B cell (primary cell): Measurements from ENCODE around the gene ERP44. TPM values are rescaled to one million over a fixed set of nuclear protein-coding genes. Genes with fewer than 3 reads are reported as not detected.

Experiments used
- ATAC-seq: fragments of 200-7000 bp; cut with Tn5 transposase; one replicate; pipeline ENCODE4 v1.10.0; 2021; ENCODE audit warnings: low read depth, mild to moderate bottlenecking, moderate number of reproducible peaks, moderate library complexity
- CTCF ChIA-PET: fragments of 350-600 bp; sonication (Branson Sonifier 250); formaldehyde crosslinking; loops from one replicate; lab custom pipeline; 2021; ENCODE audit warnings: antibody characterized with exemption, inconsistent platforms; lab: Charles Lee
- POLR2A ChIA-PET: fragments of 350-600 bp; sonication (Branson Sonifier 250); formaldehyde crosslinking; loops from one replicate; lab custom pipeline; 2021; ENCODE audit warnings: antibody characterized with exemption; lab: Charles Lee
- DNase-seq: peaks from one replicate; pipeline ENCODE4 v3.0.0; 2013
- H2AFZ ChIP-seq: 2 replicates; pipeline ENCODE4 v1.6.1; 2012; ENCODE audit warnings: mild to moderate bottlenecking, low read depth, low read length; ENCODE audit not compliant: insufficient read depth, poor library complexity, severe bottlenecking
- H3K27ac ChIP-seq, 2 donors: 1 replicate in 1 of 2; 2 replicates in 1 of 2; pipeline ENCODE4 v1.5.1; 2012 to 2013; ENCODE audit warnings: low read length in 2 of 2, mild to moderate bottlenecking in 2 of 2, moderate library complexity in 1 of 2
- H3K27me3 ChIP-seq, 4 experiments: fragments of 200-600 bp in 1 of 4; sonication (generic) in 1 of 4; replicated peaks in 1 of 4; 1 replicate in 2 of 4; 2 replicates in 2 of 4; pipeline versions ENCODE4 v1.6.1 to v1.7.0; 2013 to 2016; ENCODE audit warnings: low read length in 3 of 4, mild to moderate bottlenecking in 2 of 4, mixed read lengths in 1 of 4, moderate library complexity in 1 of 4; ENCODE audit not compliant: insufficient read depth in 4 of 4, control insufficient read depth in 3 of 4; ENCODE audit errors: control extremely low read depth in 1 of 4
- H3K36me3 ChIP-seq, 2 experiments: replicated peaks in 1 of 2; 1 replicate in 1 of 2; 2 replicates in 1 of 2; pipeline versions ENCODE4 v1.6.1 to v1.7.1; 2013; ENCODE audit warnings: low read length in 1 of 2; ENCODE audit not compliant: insufficient read depth in 2 of 2, control insufficient read depth in 1 of 2; ENCODE audit errors: control extremely low read depth in 1 of 2, extremely low read depth in 1 of 2
- H3K4me1 ChIP-seq, 2 donors: fragments of 200-600 bp in 1 of 2; sonication (generic) in 1 of 2; 1 replicate in 1 of 2; 2 replicates in 1 of 2; pipeline versions ENCODE4 v1.5.1 to v1.6.1; 2013 to 2017; ENCODE audit warnings: low read length in 2 of 2; ENCODE audit not compliant: control insufficient read depth in 2 of 2, insufficient read depth in 2 of 2
- H3K4me2 ChIP-seq: replicated peaks from 2 replicates; pipeline ENCODE3; 2012; ENCODE audit warnings: mild to moderate bottlenecking, low read depth, low read length; ENCODE audit not compliant: poor library complexity, severe bottlenecking
- H3K4me3 ChIP-seq, 5 experiments: fragments of 200-600 bp in 1 of 5; sonication (generic) in 1 of 5; 1 replicate in 3 of 5; 2 replicates in 2 of 5; pipeline versions ENCODE4 v1.5.1 to v1.7.0; 2011 to 2016; ENCODE audit warnings: low read length in 4 of 5, mild to moderate bottlenecking in 4 of 5, low read depth in 2 of 5, control low read depth in 1 of 5, moderate library complexity in 1 of 5; ENCODE audit not compliant: insufficient read depth in 1 of 5; ENCODE audit errors: control extremely low read depth in 1 of 5, extremely low read depth in 1 of 5
- H3K79me2 ChIP-seq: fragments of 200-600 bp; sonication (generic); one replicate; pipeline ENCODE4 v1.6.0; 2016; ENCODE audit warnings: low read length; ENCODE audit not compliant: control insufficient read depth, insufficient read depth
- H3K9ac ChIP-seq: fragments of 200-600 bp; sonication (generic); 2 replicates; pipeline ENCODE4 v1.6.1; 2017; ENCODE audit warnings: mild to moderate bottlenecking, low read length, moderate library complexity
- H3K9me3 ChIP-seq, 3 donors: one replicate each; pipeline versions ENCODE4 v1.6.1 to v1.7.1; 2013; ENCODE audit warnings: low read length in 2 of 3; ENCODE audit not compliant: control insufficient read depth in 2 of 3, insufficient read depth in 1 of 3; ENCODE audit errors: control extremely low read depth in 1 of 3
- H4K20me1 ChIP-seq: 2 replicates; pipeline ENCODE4 v1.6.0; 2012; ENCODE audit warnings: mild to moderate bottlenecking, low read length; ENCODE audit not compliant: insufficient read depth, control insufficient read depth, poor library complexity, severe bottlenecking
- H3K27ac Mint-ChIP-seq: one replicate; pipeline ENCODE4 v1.8.0; 2021; ENCODE audit warnings: mixed read lengths
- H3K27me3 Mint-ChIP-seq: one replicate; pipeline ENCODE4 v1.8.0; 2021; ENCODE audit warnings: mixed read lengths
- H3K4me1 Mint-ChIP-seq: one replicate; pipeline ENCODE4 v1.8.0; 2021; ENCODE audit warnings: mixed read lengths
- H3K4me3 Mint-ChIP-seq: one replicate; pipeline ENCODE4 v1.8.0; 2021; ENCODE audit warnings: mixed read lengths
- H3K9me3 Mint-ChIP-seq: one replicate; pipeline ENCODE4 v1.8.0; 2022; ENCODE audit warnings: mixed read lengths; ENCODE audit not compliant: insufficient read depth
- EZH2 ChIP-seq: IDR thresholded peaks from 2 replicates; pipeline ENCODE4 v1.6.1; 2012; ENCODE audit warnings: borderline replicate concordance, low read depth, mild to moderate bottlenecking, moderate library complexity, low read length; ENCODE audit not compliant: insufficient read depth, poor library complexity, severe bottlenecking
- WGBS: methylation state at CpG from one replicate; pipeline ENCODE4 v1.1.5; 2013; ENCODE audit warnings: missing lambda C conversion rate; ENCODE audit not compliant: insufficient coverage; 5-methylcytosine and 5-hydroxymethylcytosine counted together
- intact Hi-C: fragments of 100-400 bp; cut with micrococcal nuclease; formaldehyde crosslinking; loops from one replicate; pipeline ENCODE4 v1.10.0; 2022
- polyA plus RNA-seq: library from polyadenylated mRNA; depleted of rRNA; stranded (reverse); fragments of >200 nt; gene quantifications from 2 replicates; pipeline ENCODE4 v1.2.3, GENCODE V29; 2012
- total RNA-seq, 2 donors: library from RNA; stranded (reverse); fragments of 120-200 nt in 1 of 2; gene quantifications; 1 replicate in 1 of 2; 2 replicates in 1 of 2; pipeline versions ENCODE4 v1.2.3 to v1.2.4, GENCODE V29; 2013 to 2022
- TF ChIP-seq, protein P1 (sequence below): fragments of 200-600 bp; IDR thresholded peaks from one replicate; pipeline ENCODE4 v1.8.0; 2022; ENCODE audit warnings: antibody characterized with exemption, mild to moderate bottlenecking

The ERP44 gene
- total and polyA plus RNA-seq, 2 donors (not counting 1 experiment from before 2014, with no cell fraction given), result 10.5 to 18.4 TPM

DNA sequence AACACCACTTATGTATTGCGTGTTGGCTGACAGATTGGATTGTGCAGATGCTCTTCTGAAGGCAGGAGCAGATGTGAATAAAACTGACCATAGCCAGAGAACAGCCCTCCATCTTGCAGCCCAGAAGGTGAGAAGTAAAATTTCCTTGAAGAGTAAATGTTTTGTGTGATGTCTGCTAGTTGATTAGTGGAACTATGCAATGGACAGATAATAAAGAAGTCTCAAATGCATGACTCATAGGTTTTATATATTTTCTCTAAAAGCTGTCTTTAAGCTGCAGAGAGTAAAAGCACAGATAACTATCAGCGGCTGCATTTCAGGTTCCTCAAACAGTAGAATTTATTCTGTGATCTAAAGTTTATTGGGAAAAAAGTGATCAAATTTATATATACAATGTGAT is 27.6 kb upstream of the ERP44 start:
- ChIA-PET POLR2A (no interaction called here), CTCF (no interaction called here)
- H3K27me3 Mint-ChIP-seq, result no peaks in the 10 kb centered on the region
- no peak overlapping the region for H3K27ac ChIP-seq
- no peaks in the 10 kb centered on the region for H3K27me3 ChIP-seq
- no peaks in the 10 kb centered on the region for H3K9me3 ChIP-seq
- no CpG with 5 or more reads among the region's 2 CpGs for WGBS
- no peak overlapping the region for H2AFZ ChIP-seq
- TF ChIP-seq, protein P1, sequence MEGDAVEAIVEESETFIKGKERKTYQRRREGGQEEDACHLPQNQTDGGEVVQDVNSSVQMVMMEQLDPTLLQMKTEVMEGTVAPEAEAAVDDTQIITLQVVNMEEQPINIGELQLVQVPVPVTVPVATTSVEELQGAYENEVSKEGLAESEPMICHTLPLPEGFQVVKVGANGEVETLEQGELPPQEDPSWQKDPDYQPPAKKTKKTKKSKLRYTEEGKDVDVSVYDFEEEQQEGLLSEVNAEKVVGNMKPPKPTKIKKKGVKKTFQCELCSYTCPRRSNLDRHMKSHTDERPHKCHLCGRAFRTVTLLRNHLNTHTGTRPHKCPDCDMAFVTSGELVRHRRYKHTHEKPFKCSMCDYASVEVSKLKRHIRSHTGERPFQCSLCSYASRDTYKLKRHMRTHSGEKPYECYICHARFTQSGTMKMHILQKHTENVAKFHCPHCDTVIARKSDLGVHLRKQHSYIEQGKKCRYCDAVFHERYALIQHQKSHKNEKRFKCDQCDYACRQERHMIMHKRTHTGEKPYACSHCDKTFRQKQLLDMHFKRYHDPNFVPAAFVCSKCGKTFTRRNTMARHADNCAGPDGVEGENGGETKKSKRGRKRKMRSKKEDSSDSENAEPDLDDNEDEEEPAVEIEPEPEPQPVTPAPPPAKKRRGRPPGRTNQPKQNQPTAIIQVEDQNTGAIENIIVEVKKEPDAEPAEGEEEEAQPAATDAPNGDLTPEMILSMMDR, result no peak
- TF ChIP-seq EZH2, result no peak
- no peak overlapping the region for H3K27ac Mint-ChIP-seq
- no peaks in the 10 kb centered on the region for H3K4me1 ChIP-seq
- peaks cover 25% of the 10 kb centered on the region for H3K79me2 ChIP-seq
- H3K4me3 ChIP-seq, result no peak overlapping the region
- DNase-seq (no peak), ATAC-seq (no peak)
- H3K4me1 Mint-ChIP-seq, result peaks cover 2% of the 10 kb centered on the region
- no peak overlapping the region for H3K4me3 Mint-ChIP-seq
- no peak overlapping the region for H3K4me2 ChIP-seq
- no peak overlapping the region for H3K9ac ChIP-seq
- intact Hi-C loops, result no loop called here
- no peaks in the 10 kb centered on the region for H4K20me1 ChIP-seq
- peaks cover 0 to 2% of the 10 kb centered on the region in 2 experiments for H3K36me3 ChIP-seq
- H3K9me3 Mint-ChIP-seq, result no peaks in the 10 kb centered on the region

DNA sequence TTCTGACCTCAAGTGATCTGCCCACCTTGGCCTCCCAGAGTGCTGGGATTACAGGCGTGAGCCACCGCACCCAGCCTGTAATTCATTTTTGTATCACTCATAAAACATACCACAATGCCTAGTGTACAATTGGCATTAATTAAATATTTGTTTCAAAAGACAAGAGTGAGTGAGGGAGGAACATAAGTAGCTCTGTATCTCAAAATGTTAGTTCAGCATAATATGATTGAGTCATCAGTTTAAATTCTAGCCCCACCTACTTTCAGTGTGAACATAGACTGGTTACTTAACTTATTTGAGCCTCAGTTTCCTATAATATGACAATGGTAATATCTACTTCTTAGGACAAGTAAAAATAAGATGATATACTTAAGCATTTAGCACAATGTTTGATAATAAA is 27.1 kb upstream of the ERP44 start:
- no peak for ATAC-seq
- TF ChIP-seq, protein P1, result no peak
- no peak for TF ChIP-seq EZH2
- H3K9me3 ChIP-seq, result no peaks in the 10 kb centered on the region
- H2AFZ ChIP-seq, result no peak overlapping the region
- DNase-seq, result no peak
- H3K9ac ChIP-seq, result no peak overlapping the region
- no peak overlapping the region for H3K4me2 ChIP-seq
- no peaks in the 10 kb centered on the region for H4K20me1 ChIP-seq
- no CpG with 5 or more reads among the region's 2 CpGs for WGBS
- no peaks in the 10 kb centered on the region for H3K4me1 ChIP-seq
- Mint-ChIP-seq H3K9me3 (no peaks in the 10 kb centered on the region), H3K27me3 (no peaks in the 10 kb centered on the region), H3K4me1 (peaks cover 2% of the 10 kb centered on the region), H3K27ac (no peak overlapping the region), H3K4me3 (no peak overlapping the region)
- no peaks in the 10 kb centered on the region for H3K27me3 ChIP-seq
- no peak overlapping the region for H3K27ac ChIP-seq
- CTCF ChIA-PET, result no interaction called here
- POLR2A ChIA-PET, result no interaction called here
- peaks cover 25% of the 10 kb centered on the region for H3K79me2 ChIP-seq
- H3K4me3 ChIP-seq, result no peak overlapping the region
- intact Hi-C loops, result no loop called here
- peaks cover 0 to 3% of the 10 kb centered on the region in 2 experiments for H3K36me3 ChIP-seq
